C4-2B (cell line): ENCODE measurements around the gene WDR76.
"Not testable (repeated sequence)": the region's sequence is repeated elsewhere in the genome, so short reads cannot be mapped to it uniquely, and the experiment has no call there.

Experiments used
- H3K27ac ChIP-seq: fragments of 450-650 bp; 2 replicates; pipeline ENCODE4 v1.5.1; 2017
- ZFX ChIP-seq: fragments of 450-650 bp; IDR thresholded peaks from 2 replicates; pipeline ENCODE4 v1.6.1; 2017
- TF ChIP-seq, protein P1 (sequence below): fragments of 450-650 bp; conservative IDR thresholded peaks from 2 replicates; pipeline ENCODE4 v1.5.1; 2017; ENCODE audit warnings: mild to moderate bottlenecking

Gene WDR76

DNA sequence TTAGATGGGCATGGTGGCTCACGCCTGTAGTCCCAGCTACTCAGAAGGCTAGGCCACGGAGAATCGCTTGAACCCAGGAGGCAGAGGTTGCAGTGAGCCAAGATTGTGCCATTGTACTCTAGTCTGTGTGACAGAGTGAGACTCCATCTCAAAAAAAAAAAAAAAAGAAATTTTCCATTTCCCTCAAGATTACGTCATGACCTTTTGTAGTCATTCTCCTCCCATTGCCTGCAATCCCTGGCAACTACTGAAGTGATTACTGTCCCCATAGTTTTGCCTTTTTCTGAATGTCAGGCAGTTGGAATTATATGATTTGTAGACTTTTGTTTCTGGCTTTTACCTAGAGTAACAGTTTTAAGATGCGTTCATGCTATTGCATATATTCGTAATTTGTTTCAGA is 28.0 kb downstream of the WDR76 start:
- TF ChIP-seq, protein P1, sequence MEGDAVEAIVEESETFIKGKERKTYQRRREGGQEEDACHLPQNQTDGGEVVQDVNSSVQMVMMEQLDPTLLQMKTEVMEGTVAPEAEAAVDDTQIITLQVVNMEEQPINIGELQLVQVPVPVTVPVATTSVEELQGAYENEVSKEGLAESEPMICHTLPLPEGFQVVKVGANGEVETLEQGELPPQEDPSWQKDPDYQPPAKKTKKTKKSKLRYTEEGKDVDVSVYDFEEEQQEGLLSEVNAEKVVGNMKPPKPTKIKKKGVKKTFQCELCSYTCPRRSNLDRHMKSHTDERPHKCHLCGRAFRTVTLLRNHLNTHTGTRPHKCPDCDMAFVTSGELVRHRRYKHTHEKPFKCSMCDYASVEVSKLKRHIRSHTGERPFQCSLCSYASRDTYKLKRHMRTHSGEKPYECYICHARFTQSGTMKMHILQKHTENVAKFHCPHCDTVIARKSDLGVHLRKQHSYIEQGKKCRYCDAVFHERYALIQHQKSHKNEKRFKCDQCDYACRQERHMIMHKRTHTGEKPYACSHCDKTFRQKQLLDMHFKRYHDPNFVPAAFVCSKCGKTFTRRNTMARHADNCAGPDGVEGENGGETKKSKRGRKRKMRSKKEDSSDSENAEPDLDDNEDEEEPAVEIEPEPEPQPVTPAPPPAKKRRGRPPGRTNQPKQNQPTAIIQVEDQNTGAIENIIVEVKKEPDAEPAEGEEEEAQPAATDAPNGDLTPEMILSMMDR = no peak
- no peak for TF ChIP-seq ZFX
- no peak overlapping the region for H3K27ac ChIP-seq

GRCh38 chr15:43859546-43859945 is 32.7 kb downstream of the WDR76 start:
- H3K27ac ChIP-seq = peak overlapping the region; percentile 19; the same call in 1 of the 2 replicates

GRCh38 chr15:43866636-43867035 is 39.8 kb downstream of the WDR76 start:
- H3K27ac ChIP-seq = not testable (repeated sequence)

More at GRCh38 chr15:43859546-43859945, 32.7 kb downstream of the WDR76 start:
- TF ChIP-seq, protein P1 = no peak
- no peak for TF ChIP-seq ZFX

DNA sequence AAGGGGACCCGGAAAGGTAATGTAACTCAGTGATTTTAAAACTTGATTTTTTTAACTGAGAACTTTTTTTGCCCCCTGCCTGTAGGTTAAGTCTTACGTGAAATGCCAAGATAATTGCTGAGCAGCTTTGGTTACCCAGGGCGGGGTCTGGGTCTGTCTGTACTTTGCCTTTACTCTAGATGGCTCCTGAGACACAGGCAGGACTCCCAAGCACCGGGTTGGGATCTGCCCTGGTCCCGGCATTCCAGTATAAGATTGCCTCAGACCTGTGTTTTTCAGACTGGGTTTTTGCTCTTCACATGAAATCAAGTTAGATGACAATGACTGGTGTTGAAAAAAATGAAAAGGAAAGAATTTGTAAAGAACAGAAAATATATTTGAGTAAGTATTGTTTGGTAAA is 40.3 kb downstream of the WDR76 start:
- H3K27ac ChIP-seq = no peak overlapping the region
- TF ChIP-seq, protein P1 = no peak
- no peak for TF ChIP-seq ZFX

DNA sequence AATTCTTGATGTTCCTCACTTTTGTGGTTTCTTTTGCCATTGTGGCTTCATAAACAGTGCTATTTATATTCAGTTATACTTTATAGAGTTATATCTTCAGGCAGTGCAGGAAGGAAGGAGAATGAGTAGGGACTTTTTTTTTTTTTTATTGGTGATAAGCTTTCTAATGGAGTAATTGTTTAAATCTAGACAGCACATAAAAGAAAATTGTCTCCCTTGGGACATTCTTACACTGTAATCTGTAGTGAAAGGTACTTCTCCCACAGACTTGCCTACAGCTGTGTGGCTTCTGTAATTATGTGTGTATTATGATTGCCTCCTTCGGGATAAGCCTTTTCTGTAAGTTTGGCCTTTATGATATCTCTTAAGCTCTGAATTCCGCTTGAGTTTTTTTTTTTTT is 41.6 kb downstream of the WDR76 start:
- TF ChIP-seq, protein P1 = no peak
- TF ChIP-seq ZFX = no peak
- H3K27ac ChIP-seq = no peak overlapping the region

DNA sequence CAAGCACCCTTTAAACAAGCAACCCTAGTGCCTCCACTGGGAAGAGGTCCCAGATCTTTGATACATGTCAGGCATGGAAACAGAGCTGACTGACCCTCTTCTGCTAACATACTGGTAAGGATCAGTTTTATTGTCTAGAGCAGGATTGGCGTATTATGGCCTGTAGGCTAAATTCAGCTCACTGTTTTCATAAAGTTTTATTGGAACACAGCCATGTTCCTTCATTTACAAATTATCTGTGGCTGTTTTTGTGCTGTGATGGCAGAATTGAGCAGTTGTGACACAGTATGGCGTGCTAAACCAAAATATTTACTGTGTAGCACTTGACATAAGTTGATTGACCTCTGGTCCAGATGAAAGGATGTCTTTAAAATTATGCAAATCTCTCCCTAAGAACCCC is 45.0 kb downstream of the WDR76 start:
- TF ChIP-seq, protein P1 = no peak
- TF ChIP-seq ZFX = no peak
- no peak overlapping the region for H3K27ac ChIP-seq

GRCh38 chr15:43872416-43873020 is 45.7 kb downstream of the WDR76 start:
- no peak overlapping the region for H3K27ac ChIP-seq
- TF ChIP-seq ZFX = no peak
- TF ChIP-seq, protein P1 = peak; percentile 74

- H3K27ac ChIP-seq = no peak overlapping the region
- no peak for TF ChIP-seq ZFX
- TF ChIP-seq, protein P1 = no peak
These were observed 46.8 kb downstream of the WDR76 start for GRCh38 chr15:43873651-43874050.
